SHP77 (cell line): ENCODE results near the gene TTC22.
"Not testable (repeated sequence)": the region's sequence is repeated elsewhere in the genome, so short reads cannot be mapped to it uniquely, and the experiment has no call there.

Source experiments
- DNase-seq, 2 experiments: peaks; one replicate each; lab custom pipeline; 2025; lab: John Stamatoyannopoulos, UW

TTC22 gene

GRCh38 chr1:54786778-54787177, 14.3 kb downstream of the TTC22 start:
- no peak for DNase-seq

- DNase-seq = no peak
Observed at GRCh38 chr1:54784066-54784465, 17.1 kb downstream of the TTC22 start.

- DNase-seq = no peak
Observed at GRCh38 chr1:54782588-54782987, 18.5 kb downstream of the TTC22 start.

GRCh38 chr1:54782156-54782555, 19.0 kb downstream of the TTC22 start:
- no peak for DNase-seq

GRCh38 chr1:54781023-54781723, 19.9 kb downstream of the TTC22 start:
- DNase-seq = no peak

GRCh38 chr1:54777431-54777830, 23.7 kb downstream of the TTC22 start:
- DNase-seq = no peak

- DNase-seq = no peak
Observed at GRCh38 chr1:54777011-54777410, 24.1 kb downstream of the TTC22 start.

GRCh38 chr1:54775828-54776721, 25.0 kb downstream of the TTC22 start:
- not testable (repeated sequence) for DNase-seq

- DNase-seq = peak; percentile 28 to 35
Observed at GRCh38 chr1:54774820-54775498, 26.2 kb downstream of the TTC22 start.

GRCh38 chr1:54772951-54773350, 28.2 kb downstream of the TTC22 start:
- DNase-seq = no peak

- peak in 1 of 2 experiments; percentile 4 for DNase-seq
Observed at GRCh38 chr1:54768093-54768492, 33.0 kb downstream of the TTC22 start.

- DNase-seq = no peak
Observed at GRCh38 chr1:54767526-54767925, 33.6 kb downstream of the TTC22 start.

GRCh38 chr1:54766726-54767125, 34.4 kb downstream of the TTC22 start:
- DNase-seq = no peak

GRCh38 chr1:54764922-54765561, 36.1 kb downstream of the TTC22 start:
- DNase-seq = no peak

- peak; percentile 98 to 99 for DNase-seq
Observed at GRCh38 chr1:54764133-54764921, 36.8 kb downstream of the TTC22 start, which contains the start of gene PARS2. Gene PARS2, minus strand, starts transcription at chr1:54764523. Its CDS starts 5,362 bp downstream, at chr1:54759161.

- DNase-seq = no peak
Observed at GRCh38 chr1:54763816-54764132, 37.3 kb downstream of the TTC22 start.

- no peak for DNase-seq
Observed at GRCh38 chr1:54758678-54759348, 42.3 kb downstream of the TTC22 start.

GRCh38 chr1:54757833-54758232, 43.3 kb downstream of the TTC22 start:
- DNase-seq = no peak

GRCh38 chr1:54754486-54755285, 46.4 kb downstream of the TTC22 start:
- no peak for DNase-seq

GRCh38 chr1:54754045-54754444, 47.1 kb downstream of the TTC22 start:
- DNase-seq = no peak
